HG03565 (cell line): ENCODE measurements around the gene SLC4A7.
"Not testable (repeated sequence)": the region's sequence is repeated elsewhere in the genome, so short reads cannot be mapped to it uniquely, and the experiment has no call there.

Experiments used
- ATAC-seq: cut with Tn5 transposase; IDR thresholded peaks from one replicate; pipeline ENCODE4 v1.9.1; 2021; ENCODE audit warnings: mild to moderate bottlenecking, moderate library complexity; ENCODE audit not compliant: unreplicated experiment

SLC4A7 gene

DNA sequence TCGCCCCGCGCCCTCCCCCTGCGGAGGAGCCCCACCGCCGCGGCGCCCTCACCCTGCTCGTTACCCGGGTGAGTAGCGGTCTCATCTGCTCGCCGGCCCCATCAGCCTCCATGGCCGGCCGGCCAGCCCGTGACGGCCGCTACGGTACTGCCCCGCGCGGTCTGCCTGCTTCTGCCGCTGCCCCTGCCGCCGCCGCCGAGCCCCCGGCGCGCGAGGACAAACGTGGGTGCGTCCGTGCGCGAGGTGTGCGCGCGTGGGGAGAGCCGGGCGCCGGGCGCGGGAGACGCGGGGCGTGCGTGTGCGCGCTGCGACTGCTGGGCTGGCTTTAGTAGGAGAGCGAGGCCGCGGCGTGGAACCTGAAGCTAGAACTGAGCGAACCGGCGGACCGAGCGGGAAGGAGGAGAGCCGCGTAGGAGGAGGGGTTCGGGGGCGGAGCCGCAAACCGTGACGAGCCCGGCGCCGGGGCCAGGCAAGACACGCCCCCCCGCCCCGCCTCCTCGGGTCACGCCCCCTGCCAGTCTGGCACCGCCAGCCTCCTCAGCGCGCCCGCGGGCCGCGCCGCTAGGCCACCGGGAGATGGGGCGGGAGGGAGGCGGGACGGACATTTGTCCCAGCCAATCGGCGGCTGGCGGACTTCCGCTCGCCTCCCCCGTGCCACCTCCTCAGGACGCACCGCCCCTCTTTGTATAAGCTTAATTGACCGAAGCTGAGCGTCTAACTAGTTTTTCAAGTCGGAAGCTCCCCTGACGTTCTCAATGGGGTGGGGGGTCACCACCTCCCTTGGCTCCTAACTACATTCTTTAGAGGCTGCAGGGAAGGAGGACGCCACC, at the start of gene SLC4A7:
SLC4A7 (minus strand) TSS at position 370 of the 830 bp plus-strand sequence; CDS start at position 112, 258 bp downstream.
- ATAC-seq, result peak; percentile 87

DNA sequence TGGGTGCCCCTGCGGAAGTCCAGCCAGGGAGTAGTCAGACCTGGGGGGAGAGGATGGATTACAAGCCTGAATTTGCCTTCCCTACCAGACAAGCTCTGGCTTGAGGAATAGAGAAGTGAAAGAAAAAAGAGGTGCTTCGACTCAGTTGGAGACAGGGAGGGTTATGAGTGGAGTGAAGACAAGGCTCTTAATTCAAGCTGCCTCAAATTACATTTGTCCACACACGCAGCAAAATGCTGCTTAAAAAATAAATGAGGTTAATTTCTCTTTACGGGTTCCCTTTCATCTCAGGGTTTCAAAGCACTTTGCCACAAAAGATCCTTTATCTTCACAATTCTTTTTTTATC, 49.0 kb upstream of the SLC4A7 start:
- ATAC-seq, result no peak

DNA sequence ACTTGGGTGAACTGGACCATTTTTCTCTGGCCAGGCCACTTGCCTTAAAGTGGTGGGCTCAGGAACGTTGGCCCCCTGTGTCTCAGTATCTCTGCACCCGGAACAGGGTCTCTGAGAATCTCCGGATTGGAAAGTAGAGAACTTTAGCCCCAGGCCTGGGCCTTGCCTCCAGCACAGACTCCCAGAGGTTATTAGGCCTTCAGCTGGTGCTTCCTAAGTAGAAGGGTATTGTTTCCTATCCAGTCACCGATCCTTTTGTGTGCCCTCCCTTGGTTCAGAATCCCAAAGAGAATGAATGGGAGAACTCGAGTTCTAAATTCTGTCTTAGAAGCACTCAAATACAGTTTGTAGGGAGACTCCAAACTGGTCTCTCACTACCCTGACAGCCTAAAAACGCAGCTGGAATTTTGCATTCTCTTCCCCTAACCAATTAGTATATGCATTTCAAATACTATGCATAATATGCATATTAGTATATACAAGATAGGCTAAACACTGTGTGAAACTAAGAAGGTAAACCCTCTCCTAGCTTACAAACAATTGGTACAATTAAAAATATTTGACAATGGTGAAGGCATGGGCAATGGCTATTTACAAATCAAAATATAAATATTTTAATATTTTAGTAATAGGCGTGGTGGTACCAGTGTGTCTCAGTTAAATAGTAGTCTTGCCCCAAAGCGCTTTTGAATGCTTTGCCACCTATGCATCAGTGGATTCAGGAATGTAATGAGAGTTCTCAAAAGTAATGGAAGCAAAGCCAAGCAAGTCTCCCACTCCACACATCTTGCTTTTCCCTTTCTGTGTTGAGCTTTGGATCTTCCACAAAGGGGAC, 48.5 kb upstream of the SLC4A7 start:
- ATAC-seq, result no peak

DNA sequence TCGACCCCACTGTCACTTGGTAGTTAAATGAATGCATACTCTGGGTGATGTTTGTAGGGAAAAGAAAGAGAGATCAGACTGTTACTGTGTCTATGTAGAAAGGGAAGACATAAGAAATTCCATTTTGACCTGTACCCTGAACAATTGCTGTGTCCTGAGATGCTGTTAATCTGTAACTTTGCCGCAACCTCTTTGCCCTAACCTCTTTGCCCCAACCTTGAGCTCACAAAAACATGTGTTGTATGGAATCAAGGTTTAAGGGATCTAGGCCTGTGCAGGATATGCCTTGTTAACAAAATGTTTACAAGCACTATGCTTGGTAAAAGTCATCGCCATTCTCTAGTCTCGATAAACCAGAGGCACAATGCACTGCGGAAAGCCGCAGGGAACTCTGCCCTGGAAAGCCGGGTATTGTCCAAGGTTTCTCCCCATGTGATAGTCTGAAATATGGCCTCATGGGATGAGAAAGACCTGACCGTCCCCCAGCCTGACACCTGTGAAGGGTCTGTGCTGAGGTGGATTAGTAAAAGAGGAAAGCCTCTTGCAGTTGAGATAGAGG, 47.1 kb upstream of the SLC4A7 start:
- ATAC-seq, result not testable (repeated sequence)

DNA sequence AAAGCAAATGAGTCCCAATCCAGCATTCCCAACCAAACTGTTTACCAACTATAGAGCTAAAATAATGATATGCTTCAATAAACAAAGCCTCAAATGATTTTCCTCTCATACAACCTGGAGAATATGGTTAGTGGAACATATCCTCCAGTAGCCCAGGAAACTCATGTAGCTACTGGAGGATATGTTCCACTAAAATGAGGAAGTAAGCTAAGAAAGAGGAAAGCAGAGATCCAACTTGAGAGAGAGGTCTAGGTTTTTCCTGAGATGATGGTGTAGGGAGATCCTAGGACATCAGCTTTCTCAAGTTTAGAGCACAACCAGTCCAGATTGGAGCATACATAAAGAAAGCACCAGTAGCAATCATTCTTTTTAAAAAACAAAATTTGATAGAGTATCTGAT, 44.6 kb upstream of the SLC4A7 start:
- no peak for ATAC-seq

DNA sequence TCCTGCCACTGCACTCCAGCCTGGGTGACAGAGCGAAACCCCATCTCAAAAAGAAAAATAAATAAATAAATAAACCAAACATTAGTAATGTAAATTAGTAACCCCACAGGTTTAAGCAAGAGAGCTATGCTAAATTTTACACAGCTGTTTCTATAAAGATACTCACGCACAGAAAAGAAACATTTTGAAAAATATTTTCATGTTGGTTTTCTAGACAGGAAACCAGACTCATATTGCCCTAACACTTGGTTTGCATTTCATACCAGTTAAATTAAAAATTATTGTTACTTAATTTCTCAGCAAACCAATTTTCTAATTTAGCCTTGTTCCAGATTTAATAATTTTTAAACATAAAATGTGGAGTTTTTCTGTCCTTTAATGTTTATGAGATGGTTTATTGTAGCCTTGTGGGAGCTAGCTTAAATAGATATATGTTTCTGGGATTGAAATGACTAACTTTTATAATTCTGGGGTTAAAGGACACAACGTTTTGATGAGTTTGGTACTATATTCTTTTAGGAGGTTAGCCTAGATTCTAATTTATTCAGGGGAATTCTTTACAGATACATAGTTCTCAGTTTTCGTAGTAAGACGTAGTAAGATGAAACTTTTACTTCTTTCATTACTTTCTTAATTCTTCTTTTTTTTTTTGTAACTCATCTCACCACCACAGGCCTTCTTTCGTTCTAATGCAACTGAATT, 42.6 kb upstream of the SLC4A7 start:
- ATAC-seq, result no peak

DNA sequence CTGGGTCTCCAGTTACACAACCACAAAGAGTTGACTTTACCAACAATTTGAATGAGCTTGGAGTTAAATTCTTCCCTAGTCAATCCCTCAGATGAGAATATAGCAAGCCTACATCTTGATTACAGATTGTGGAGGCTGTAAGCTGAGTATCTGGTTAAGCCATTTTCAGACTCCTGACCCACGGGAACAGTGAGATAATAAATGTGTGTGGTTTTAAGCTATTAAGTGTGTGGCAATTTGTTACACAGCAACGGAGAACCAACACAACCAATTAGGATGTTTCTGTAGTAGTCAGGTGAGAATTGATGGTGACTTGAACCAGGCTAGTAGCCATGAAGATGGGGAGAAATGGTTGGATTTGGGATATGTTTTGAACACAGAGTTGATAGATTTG, 37.7 kb upstream of the SLC4A7 start:
- ATAC-seq, result no peak

DNA sequence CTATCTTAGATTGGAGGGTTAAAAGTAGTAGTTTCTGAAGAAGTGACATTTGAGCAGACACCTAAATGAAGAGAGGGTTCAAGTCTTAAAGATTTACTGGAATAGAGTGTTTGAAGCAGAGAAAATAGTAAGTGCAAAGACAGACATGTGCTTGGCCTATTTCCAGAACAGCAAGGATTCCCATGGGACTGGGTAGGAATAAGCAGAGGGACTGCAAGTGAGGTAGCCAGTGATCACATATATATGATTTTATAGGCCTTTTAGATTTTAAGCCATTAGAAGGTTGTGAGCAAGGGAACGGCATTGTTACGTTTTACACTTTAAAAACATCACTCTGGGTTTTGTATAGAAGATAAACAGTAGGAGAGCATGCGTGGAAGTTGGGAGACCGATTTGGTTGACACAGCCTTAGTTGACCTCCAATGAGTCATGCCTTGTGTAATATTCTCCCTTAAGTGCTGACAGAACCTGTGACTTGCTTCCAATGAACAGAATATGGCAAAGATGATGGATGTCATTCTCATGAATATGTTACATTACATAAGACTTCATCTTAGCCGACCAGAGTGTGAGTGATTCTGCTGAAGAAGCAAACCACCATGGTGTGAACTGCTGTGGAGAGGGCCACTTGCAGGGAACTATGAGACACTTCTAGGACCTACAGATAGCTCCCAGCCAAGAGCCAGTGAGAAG, 37.1 kb upstream of the SLC4A7 start:
- ATAC-seq, result no peak

DNA sequence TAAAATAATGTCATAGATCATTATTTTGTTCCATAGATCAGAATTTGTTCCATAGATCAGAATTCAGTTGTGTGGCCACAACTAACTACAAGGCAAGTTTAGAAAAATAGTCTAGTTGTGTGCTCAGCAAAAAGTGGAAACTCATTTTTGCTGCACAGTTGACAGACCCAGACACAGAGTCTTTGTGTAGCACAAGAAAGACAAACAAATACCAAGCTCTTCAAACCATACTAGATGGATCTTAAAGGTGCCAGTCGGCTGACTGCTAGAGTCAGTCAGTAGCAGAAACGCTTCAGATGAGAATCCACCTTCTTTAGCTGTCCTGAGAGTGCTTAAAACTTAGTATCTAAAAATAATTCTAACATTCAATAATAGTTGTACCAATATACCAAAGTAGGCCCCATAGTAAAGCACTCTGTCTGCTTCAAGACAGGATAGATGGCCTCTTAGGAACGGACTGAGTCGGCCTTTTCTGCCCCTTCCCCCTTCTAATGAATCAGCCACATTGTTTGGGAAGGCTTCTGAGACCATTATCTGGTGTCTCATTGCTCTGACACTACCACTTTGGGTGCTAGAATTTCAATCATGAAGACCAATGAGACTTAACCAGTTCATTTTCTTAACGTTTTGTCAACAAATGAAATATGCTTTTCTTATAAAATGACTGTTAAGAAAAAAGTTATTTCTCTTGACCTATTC, 27.7 kb upstream of the SLC4A7 start:
- no peak for ATAC-seq

DNA sequence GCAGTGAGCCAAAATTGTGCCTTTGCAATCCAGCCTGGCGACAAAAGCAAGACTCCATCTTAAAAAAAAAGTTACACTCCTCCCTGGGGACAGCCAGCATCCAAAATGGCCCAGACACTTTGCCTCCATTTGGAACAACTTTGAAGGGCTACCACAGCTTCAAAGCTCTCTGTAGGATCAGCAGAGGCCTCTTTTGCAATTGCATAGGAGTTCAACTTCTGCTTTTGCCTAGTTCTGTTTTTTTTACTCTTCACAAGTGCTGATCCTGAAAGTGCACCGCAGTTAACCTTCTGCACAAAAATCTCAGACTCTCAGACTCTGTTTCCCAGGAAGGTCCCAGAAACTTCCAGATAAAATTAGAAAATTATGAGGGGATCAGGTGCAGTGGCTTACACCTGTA, 25.2 kb upstream of the SLC4A7 start:
- no peak for ATAC-seq

DNA sequence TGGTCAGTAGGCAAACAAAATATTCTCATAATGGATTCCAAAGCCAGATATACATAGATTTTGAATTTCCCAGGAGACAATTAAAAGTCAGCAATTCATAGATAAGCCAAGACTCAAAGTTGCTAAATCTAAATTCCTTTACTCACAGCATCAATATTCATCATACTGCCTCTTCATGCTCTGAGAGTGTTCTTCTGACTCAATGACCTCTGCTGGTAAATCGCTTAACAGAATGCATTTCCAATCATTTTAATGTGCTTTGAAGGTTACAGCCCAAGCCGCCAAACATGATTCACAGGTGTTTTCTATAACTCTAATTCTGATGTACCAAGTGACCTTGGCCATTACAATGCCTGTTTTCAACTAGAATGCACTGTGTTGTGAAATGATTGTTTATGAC, 24.2 kb upstream of the SLC4A7 start:
- ATAC-seq, result no peak

DNA sequence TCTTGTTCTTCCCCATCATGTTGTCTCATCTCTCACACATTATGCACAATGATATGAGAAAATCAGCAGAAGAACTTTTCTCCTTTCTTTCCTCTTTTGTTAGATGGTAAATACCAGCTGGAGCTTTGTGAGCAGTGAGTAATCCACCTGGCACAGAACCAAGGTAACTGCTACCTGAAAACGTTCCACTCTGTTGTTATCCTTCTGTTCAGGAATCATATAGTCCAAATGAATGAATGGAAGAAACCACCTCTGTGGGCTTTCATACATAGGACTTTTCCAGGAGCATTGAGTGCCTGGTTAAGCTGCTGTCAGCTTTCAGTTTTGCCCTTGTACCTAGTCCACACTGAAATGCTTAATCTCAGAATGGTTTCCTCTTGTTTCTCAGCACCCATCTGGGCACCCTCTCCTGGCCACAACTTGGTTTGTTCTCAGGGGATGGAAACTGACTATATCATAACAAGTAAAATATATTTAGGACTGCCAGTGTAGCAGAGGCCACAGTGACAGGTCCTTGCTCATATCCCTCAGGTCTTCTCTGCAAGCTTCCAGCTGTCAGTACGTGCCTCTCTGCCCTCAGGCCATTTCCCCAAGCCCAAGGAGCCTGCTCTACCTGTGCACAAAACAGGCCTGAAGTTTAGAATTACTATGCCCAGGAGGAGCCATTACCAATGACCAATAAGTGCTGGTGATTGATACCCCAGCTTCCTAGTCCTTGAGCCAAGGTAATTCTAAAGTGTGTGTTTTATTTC, 23.5 kb upstream of the SLC4A7 start:
- no peak for ATAC-seq

DNA sequence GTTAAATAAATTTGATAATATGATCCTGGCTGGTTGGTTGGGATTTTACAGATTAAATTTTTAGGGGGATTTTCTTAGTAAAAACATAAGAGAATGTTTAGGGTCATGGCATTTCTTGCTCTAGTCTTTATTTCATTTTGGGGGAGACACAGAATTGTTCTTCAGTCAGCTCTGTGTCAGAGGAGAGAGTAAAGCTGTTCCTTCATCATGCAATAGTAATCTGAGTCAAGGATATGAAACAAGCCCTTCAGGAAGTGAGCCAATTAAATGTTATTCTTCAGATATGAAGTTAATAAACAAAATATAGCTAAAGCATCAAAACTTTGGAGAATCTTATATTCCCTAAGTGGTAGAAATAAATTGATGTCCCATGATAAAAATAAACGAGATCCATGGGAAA, 22.9 kb upstream of the SLC4A7 start:
- no peak for ATAC-seq

DNA sequence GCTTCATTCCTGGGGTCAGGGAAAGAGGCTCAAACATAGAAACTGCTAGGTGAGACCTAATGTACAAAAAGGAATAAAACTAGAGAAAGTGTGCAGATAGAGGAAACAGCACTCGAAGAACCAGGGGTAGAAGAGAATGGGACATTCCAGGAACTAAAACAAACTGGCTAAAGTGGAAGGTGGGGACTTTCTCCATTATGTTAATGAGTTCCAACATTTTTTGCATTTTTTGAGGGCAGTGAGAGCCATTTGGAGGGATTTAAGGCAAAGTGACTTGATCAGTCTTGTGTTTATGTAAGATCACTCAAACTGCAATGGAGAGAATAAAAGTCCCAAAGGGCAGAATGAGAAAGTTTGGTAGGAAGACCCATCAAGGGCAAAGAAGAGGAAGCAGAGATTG, 20.6 kb upstream of the SLC4A7 start:
- no peak for ATAC-seq

DNA sequence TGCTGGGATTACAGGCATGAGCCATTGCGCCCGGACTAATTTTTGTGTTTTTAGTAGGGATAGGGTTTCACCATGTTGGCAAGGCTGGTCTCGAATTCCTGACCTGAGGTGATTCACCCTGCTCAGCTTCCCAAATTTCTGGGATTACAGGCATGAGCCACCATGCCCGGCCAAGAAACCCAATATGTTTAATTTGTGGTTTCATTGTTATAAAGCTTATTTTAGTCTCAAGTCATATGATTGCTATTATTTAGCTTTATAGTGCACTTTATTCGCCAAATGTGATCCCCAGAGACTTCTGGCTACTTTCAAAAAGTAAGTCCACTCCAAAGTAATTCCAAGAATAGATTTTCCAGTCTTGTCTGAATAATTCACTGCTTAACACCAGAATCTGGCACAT, 19.3 kb upstream of the SLC4A7 start:
- no peak for ATAC-seq

DNA sequence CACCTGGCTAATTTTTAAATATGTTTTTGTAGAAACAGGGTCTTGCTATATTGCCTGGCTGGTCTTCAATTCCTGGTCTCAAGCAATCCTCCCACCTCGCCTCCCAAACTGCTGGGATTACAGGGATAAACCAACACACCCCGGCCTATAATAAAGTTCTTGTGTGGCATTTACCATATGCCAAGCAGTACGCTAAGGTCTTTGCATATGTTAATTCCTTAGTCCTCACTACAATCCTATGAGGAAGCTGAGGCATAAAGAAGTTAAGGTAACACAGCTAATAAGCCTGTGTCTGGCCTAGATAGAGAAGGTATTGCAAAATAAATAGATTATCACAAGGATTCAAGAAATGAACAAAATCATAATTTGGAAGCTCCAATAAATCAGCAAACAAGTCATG, 17.6 kb upstream of the SLC4A7 start:
- ATAC-seq, result no peak

DNA sequence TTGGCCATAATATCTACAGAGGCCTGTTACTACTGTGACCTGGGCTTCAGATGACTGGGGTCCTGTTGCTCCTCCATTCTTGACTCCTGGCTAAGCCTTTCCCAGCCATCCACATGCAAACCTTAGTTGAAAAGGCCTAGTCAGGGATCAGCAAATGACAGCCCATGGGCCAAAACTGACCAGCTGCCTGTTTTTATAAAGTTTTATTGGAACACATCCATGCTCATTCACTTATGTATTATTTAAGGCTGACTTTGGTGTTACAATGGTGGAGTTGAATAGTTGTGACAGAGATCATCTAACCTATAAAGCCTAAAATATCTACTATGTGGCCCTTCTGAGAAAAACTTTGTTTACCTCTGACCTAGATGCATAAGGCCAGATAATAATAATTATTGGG, 16.8 kb upstream of the SLC4A7 start:
- no peak for ATAC-seq

DNA sequence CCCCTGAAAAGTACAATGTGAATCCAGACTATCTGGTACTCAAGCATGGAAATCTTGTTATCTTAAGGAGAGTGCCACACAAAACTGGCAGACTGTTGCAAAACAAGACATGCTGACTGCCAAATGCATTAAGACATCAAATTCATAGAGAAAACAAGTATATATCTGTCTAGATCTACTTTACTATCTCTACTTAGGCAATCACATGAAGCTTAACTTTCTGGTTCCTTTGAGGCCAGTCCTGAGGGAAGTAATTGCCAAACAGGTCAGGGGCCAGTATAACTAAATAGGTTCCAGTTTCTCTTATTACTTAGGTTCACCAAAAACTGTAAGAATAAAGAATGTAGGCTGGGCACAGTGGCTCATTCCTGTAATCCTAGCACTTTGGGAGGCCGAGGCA, 15.9 kb upstream of the SLC4A7 start:
- ATAC-seq, result no peak

DNA sequence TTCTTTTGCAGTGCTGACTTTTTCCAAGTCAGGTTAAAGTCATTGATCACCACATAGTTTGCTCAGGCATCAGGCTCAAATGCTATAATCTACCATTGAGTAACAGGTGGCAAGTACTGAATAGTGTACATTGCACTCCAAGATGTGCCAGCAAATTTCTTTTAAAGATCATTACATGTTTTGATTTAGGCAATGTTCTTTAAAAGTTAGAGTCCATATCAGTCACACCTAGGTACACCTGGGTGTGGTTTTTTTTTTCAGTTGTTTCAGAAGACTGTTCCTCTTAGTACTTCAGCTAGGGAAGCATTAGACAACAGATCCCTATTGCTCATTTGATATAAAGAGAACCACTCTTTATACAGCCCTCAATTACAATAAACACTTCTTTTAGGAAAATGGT, 10.6 kb upstream of the SLC4A7 start:
- no peak for ATAC-seq
